Loucy (cell line): ENCODE data around the gene SPTLC1.

Source experiments
- H2AFZ ChIP-seq: fragments of 200-600 bp; sonication (generic); 2 replicates; pipeline ENCODE4 v1.6.0; 2016; ENCODE audit warnings: antibody characterized with exemption, mild to moderate bottlenecking, low read length, moderate library complexity
- H3F3A ChIP-seq: fragments of 200-600 bp; 2 replicates; pipeline ENCODE4 v1.6.0; 2016; ENCODE audit warnings: antibody characterized with exemption, low read depth, mild to moderate bottlenecking
- H3K27me3 ChIP-seq: fragments of 200-600 bp; sonication (generic); 2 replicates; pipeline ENCODE4 v1.6.1; 2014; ENCODE audit warnings: low read length, mild to moderate bottlenecking; ENCODE audit not compliant: insufficient read depth, poor library complexity, severe bottlenecking
- H3K36me3 ChIP-seq: fragments of 200-600 bp; sonication (generic); 2 replicates; pipeline ENCODE4 v1.6.1; 2016; ENCODE audit warnings: low read length; ENCODE audit not compliant: insufficient read depth
- H3K4me1 ChIP-seq: fragments of 200-600 bp; sonication (generic); 2 replicates; pipeline ENCODE4 v1.5.1; 2014; ENCODE audit warnings: low read length, mild to moderate bottlenecking; ENCODE audit not compliant: insufficient read depth, poor library complexity, severe bottlenecking
- H3K4me2 ChIP-seq: fragments of 200-600 bp; sonication (generic); 2 replicates; pipeline ENCODE4 v1.6.0; 2014; ENCODE audit warnings: antibody characterized with exemption, low read length, low read depth, mild to moderate bottlenecking; ENCODE audit not compliant: poor library complexity, severe bottlenecking
- H3K4me3 ChIP-seq: fragments of 200-600 bp; sonication (generic); 2 replicates; pipeline ENCODE4 v1.5.1; 2014; ENCODE audit warnings: low read length, mild to moderate bottlenecking, mixed read lengths; ENCODE audit not compliant: poor library complexity, severe bottlenecking
- H3K79me2 ChIP-seq: fragments of 200-600 bp; sonication (generic); 2 replicates; pipeline ENCODE4 v1.6.1; 2014; ENCODE audit warnings: low read length; ENCODE audit not compliant: insufficient read depth
- H3K9ac ChIP-seq: fragments of 200-600 bp; sonication (generic); 2 replicates; pipeline ENCODE4 v1.6.0; 2014; ENCODE audit warnings: mild to moderate bottlenecking, low read depth, low read length, moderate library complexity; ENCODE audit not compliant: poor library complexity, severe bottlenecking
- H3K9me2 ChIP-seq: fragments of 200-600 bp; sonication (generic); replicated peaks from 2 replicates; pipeline ENCODE4 v1.6.1; 2016; ENCODE audit warnings: low read depth, low read length, mixed read lengths
- H3K9me3 ChIP-seq: fragments of 200-600 bp; sonication (generic); 2 replicates; pipeline ENCODE4 v1.6.1; 2014; ENCODE audit warnings: mild to moderate bottlenecking, antibody characterized with exemption, low read length, low read depth; ENCODE audit not compliant: insufficient read depth
- H4K20me1 ChIP-seq: fragments of 200-600 bp; sonication (generic); 2 replicates; pipeline ENCODE4 v1.6.0; 2014; ENCODE audit warnings: antibody characterized with exemption, low read length, mild to moderate bottlenecking; ENCODE audit not compliant: insufficient read depth, poor library complexity, severe bottlenecking
- EZH2phosphoT487 ChIP-seq: fragments of 200-600 bp; IDR thresholded peaks from 2 replicates; pipeline ENCODE4 v1.6.1; 2018; ENCODE audit warnings: antibody characterized with exemption, mild to moderate bottlenecking, moderate library complexity, borderline replicate concordance
- TF ChIP-seq, protein P1 (sequence below): fragments of 200-600 bp; sonication (generic); conservative IDR thresholded peaks from 2 replicates; pipeline ENCODE4 v1.5.1; 2014; ENCODE audit warnings: mild to moderate bottlenecking, antibody characterized with exemption, low read length

The SPTLC1 gene

DNA sequence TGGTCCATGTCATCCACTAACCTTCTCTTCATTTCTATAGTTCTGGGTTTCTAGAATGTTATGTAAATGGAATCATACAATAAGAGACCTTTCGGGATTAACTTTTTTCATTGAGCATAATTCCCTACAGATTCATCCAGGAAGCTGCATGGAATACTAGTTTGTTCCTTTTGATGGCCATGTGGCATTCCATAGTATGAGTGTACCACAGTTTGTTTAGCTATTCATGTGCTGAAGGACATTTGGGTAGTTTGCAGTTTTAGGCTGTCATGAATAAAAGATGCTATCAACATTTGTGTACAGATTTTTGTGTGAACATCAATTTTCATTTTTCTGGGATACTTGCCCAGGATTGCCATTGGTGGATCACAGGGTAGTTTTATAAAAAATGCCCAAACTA lies 6.8 kb upstream of the SPTLC1 start:
- H3K4me3 ChIP-seq: no peak overlapping the region
- H3K27me3 ChIP-seq: no peaks in the 10 kb centered on the region
- no peaks in the 10 kb centered on the region for H3K4me1 ChIP-seq
- H2AFZ ChIP-seq: no peak overlapping the region
- H3F3A ChIP-seq: no peaks in the 10 kb centered on the region
- H3K36me3 ChIP-seq: no peaks in the 10 kb centered on the region
- no peaks in the 10 kb centered on the region for H3K79me2 ChIP-seq
- TF ChIP-seq, protein P1, sequence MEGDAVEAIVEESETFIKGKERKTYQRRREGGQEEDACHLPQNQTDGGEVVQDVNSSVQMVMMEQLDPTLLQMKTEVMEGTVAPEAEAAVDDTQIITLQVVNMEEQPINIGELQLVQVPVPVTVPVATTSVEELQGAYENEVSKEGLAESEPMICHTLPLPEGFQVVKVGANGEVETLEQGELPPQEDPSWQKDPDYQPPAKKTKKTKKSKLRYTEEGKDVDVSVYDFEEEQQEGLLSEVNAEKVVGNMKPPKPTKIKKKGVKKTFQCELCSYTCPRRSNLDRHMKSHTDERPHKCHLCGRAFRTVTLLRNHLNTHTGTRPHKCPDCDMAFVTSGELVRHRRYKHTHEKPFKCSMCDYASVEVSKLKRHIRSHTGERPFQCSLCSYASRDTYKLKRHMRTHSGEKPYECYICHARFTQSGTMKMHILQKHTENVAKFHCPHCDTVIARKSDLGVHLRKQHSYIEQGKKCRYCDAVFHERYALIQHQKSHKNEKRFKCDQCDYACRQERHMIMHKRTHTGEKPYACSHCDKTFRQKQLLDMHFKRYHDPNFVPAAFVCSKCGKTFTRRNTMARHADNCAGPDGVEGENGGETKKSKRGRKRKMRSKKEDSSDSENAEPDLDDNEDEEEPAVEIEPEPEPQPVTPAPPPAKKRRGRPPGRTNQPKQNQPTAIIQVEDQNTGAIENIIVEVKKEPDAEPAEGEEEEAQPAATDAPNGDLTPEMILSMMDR: no peak
- TF ChIP-seq EZH2phosphoT487: no peak
- H3K9ac ChIP-seq: no peak overlapping the region
- H3K9me2 ChIP-seq: no peaks in the 10 kb centered on the region
- no peak overlapping the region for H3K4me2 ChIP-seq
- no peaks in the 10 kb centered on the region for H4K20me1 ChIP-seq
- no peaks in the 10 kb centered on the region for H3K9me3 ChIP-seq

- Histone ChIP-seq H3K9ac (no peak overlapping the region), H2AFZ (no peak overlapping the region), H3K4me1 (no peaks in the 10 kb centered on the region), H4K20me1 (no peaks in the 10 kb centered on the region), H3K9me3 (no peaks in the 10 kb centered on the region), H3K27me3 (no peaks in the 10 kb centered on the region), H3K36me3 (no peaks in the 10 kb centered on the region), H3K4me2 (no peak overlapping the region), H3K9me2 (no peaks in the 10 kb centered on the region), H3F3A (no peaks in the 10 kb centered on the region), H3K4me3 (no peak overlapping the region), H3K79me2 (no peaks in the 10 kb centered on the region)
- TF ChIP-seq, protein P1: no peak
- TF ChIP-seq EZH2phosphoT487: no peak
Measured at GRCh38 chr9:92121265-92121664, 6.1 kb upstream of the SPTLC1 start.

- no peak for TF ChIP-seq EZH2phosphoT487
- TF ChIP-seq, protein P1: no peak
- no peaks in the 10 kb centered on the region for H3K27me3 ChIP-seq
- H3K9me2 ChIP-seq: no peaks in the 10 kb centered on the region
- no peak overlapping the region for H3K4me3 ChIP-seq
- peaks cover under 1% of the 10 kb centered on the region for H3K79me2 ChIP-seq
- no peak overlapping the region for H3K4me2 ChIP-seq
- no peak overlapping the region for H3K9ac ChIP-seq
- H3K36me3 ChIP-seq: no peaks in the 10 kb centered on the region
- no peaks in the 10 kb centered on the region for H4K20me1 ChIP-seq
- H2AFZ ChIP-seq: no peak overlapping the region
- H3K4me1 ChIP-seq: no peaks in the 10 kb centered on the region
- H3K9me3 ChIP-seq: no peaks in the 10 kb centered on the region
- H3F3A ChIP-seq: no peaks in the 10 kb centered on the region
Measured at GRCh38 chr9:92120138-92120537, 4.9 kb upstream of the SPTLC1 start.
